Peyer's patch (tissue), 4 donors: ENCODE data around the gene TLE7. TPM values are rescaled to one million over a fixed set of nuclear protein-coding genes. Genes with fewer than 3 reads are reported as not detected.

ENCODE experiments used
- DNase-seq, 3 donors: peaks; one replicate each; pipeline ENCODE4 v3.0.0-alpha.2; 2017 to 2019
- H3K27ac ChIP-seq, 4 donors: fragments of 200-600 bp; sonication (generic); one replicate each; pipeline ENCODE4 v1.5.1; 2016 to 2019
- H3K27me3 ChIP-seq, 2 donors: fragments of 200-600 bp; sonication (generic); one replicate each; pipeline ENCODE4 v1.5.1; 2019
- H3K36me3 ChIP-seq, 3 donors: fragments of 200-600 bp; sonication (generic); one replicate each; pipeline ENCODE4 v1.5.1; 2016 to 2019
- H3K4me1 ChIP-seq, 4 donors: fragments of 200-600 bp; sonication (generic); one replicate each; pipeline ENCODE4 v1.5.1; 2016 to 2019
- H3K4me3 ChIP-seq, 4 donors: fragments of 200-600 bp; sonication (generic); 1 replicate in 3 of 4; 2 replicates in 1 of 4; pipeline ENCODE4 v1.5.1; 2016 to 2019; ENCODE audit warnings: mild to moderate bottlenecking in 1 of 4
- H3K9me3 ChIP-seq, 4 donors: fragments of 200-600 bp; sonication (generic); one replicate each; pipeline ENCODE4 v1.5.1; 2016 to 2019; ENCODE audit warnings: mild to moderate bottlenecking in 1 of 4
- POLR2A ChIP-seq, 2 donors: fragments of 450-650 bp; IDR thresholded peaks; one replicate each; pipeline ENCODE4 v1.5.1; 2017; ENCODE audit warnings: antibody characterized with exemption in 2 of 2, mild to moderate bottlenecking in 2 of 2, moderate library complexity in 2 of 2
- total RNA-seq, 4 donors: library from RNA; depleted of rRNA; stranded (reverse); fragments of >200 nt; gene quantifications; one replicate each; pipeline ENCODE4 v1.1.0, GENCODE V29; 2016
- TF ChIP-seq, protein P1 (sequence below), 6 experiments: fragments of 450-650 bp in 4 of 6; fragments of 200-600 bp in 2 of 6; sonication (generic) in 1 of 6; IDR thresholded peaks; one replicate each; pipeline ENCODE4 v1.5.1; 2017 to 2019; ENCODE audit warnings: antibody characterized with exemption in 6 of 6, mild to moderate bottlenecking in 3 of 6, moderate library complexity in 1 of 6

Gene TLE7
- total RNA-seq, 4 donors from 2014 or later: not detected

DNA sequence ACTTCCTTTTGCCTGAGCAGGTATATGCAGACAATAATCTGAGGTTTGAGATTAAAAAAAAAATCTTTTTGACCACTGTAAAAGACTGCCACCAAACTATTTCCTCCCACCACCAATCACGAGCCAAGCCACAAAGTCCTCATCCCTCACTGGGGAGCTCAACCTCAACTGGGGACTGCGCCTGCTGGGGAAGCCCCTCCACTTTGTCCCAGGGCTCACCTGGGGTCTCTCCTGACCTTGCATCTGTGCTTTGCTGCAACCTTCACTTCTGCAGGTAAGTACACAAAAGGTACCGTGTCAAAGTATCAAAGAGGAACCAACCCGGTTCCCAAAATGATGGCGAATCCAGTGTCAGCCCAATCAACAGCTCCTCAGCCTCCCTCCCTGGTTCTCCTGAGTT is 35.5 kb downstream of the TLE7 start:
- no peak for DNase-seq
- H3K9me3 ChIP-seq: no peaks in the 10 kb centered on the region
- no peaks in the 10 kb centered on the region for H3K27me3 ChIP-seq

DNA sequence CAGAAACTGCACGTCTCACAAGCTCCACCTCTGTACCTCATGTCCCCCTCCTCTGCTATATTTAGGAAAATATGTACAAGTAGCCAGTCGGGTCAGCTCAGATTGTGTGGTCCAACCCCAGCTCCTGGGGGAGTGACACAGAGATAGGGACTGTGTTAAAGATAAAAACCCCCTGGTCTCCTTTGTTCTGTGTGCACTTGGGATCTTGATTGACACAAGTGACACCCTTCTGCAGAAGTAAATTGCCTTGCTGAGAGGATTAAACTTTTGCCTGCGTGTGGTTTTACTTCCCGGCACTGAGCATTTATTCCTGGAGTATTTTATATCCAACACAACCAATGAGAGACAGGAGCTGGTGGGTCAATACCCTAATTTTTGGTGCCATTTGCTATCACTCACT is 37.5 kb downstream of the TLE7 start:
- no peaks in the 10 kb centered on the region for H3K27me3 ChIP-seq
- no peak overlapping the region for H3K27ac ChIP-seq
- no peaks in the 10 kb centered on the region for H3K4me1 ChIP-seq
- no peaks in the 10 kb centered on the region for H3K36me3 ChIP-seq
- H3K4me3 ChIP-seq: no peak overlapping the region
- no peaks in the 10 kb centered on the region for H3K9me3 ChIP-seq
- DNase-seq: no peak
- TF ChIP-seq, protein P1, sequence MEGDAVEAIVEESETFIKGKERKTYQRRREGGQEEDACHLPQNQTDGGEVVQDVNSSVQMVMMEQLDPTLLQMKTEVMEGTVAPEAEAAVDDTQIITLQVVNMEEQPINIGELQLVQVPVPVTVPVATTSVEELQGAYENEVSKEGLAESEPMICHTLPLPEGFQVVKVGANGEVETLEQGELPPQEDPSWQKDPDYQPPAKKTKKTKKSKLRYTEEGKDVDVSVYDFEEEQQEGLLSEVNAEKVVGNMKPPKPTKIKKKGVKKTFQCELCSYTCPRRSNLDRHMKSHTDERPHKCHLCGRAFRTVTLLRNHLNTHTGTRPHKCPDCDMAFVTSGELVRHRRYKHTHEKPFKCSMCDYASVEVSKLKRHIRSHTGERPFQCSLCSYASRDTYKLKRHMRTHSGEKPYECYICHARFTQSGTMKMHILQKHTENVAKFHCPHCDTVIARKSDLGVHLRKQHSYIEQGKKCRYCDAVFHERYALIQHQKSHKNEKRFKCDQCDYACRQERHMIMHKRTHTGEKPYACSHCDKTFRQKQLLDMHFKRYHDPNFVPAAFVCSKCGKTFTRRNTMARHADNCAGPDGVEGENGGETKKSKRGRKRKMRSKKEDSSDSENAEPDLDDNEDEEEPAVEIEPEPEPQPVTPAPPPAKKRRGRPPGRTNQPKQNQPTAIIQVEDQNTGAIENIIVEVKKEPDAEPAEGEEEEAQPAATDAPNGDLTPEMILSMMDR (IDR thresholded peaks at IDR 0.05): no peak
- TF ChIP-seq POLR2A (IDR thresholded peaks at IDR 0.05): no peak

More for the DNA sequence above, 35.5 kb downstream of the TLE7 start:
- no peak overlapping the region for H3K27ac ChIP-seq
- TF ChIP-seq, protein P1 (IDR thresholded peaks at IDR 0.05): no peak
- TF ChIP-seq POLR2A (IDR thresholded peaks at IDR 0.05): no peak
- H3K4me3 ChIP-seq: no peak overlapping the region
- H3K36me3 ChIP-seq: no peaks in the 10 kb centered on the region
- no peaks in the 10 kb centered on the region for H3K4me1 ChIP-seq

DNA sequence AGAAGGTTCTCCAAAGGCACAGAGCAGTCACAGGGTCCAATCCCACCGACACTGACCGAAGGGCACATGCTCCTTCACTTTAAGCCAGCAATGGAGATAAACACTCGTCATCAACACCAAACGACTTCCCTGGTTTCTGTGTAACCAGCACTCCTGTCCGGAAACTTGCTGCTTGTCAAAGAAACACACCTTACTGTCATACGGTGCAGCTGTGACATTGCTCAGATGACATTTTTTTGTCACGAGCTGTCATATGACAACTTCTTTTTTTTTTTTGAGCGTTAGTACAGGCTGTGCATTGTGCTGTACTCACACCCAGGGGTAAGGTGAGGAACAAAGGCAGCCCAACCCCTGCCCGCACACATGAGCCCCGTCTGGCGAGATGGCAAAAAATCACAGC is 39.2 kb downstream of the TLE7 start:
- Histone ChIP-seq H3K4me1 (no peaks in the 10 kb centered on the region), H3K27me3 (no peaks in the 10 kb centered on the region), H3K4me3 (no peak overlapping the region), H3K9me3 (no peaks in the 10 kb centered on the region), H3K27ac (no peak overlapping the region), H3K36me3 (no peaks in the 10 kb centered on the region)
- no peak for DNase-seq
- no peak for TF ChIP-seq POLR2A (IDR thresholded peaks at IDR 0.05)
- TF ChIP-seq, protein P1 (IDR thresholded peaks at IDR 0.05): no peak

DNA sequence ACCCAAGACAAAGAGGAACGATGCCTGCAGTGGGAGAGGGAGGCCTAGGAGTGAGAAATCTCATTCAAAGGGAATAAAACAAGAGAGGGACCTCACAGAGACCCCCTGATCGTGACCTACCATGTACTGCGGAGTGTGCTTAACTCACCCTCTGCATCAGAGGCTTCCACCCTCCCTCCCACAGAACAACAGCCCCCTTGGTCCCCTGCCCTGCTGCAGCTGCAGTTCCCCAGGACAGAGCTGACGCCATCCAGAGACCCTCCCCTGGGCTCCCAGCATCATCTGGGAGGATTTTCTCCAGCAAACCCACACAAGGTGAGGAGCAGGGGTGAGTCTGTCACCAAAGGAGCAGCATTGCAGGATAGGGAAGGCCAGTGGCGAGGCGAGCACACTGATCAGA is 39.8 kb downstream of the TLE7 start:
- Histone ChIP-seq H3K36me3 (no peaks in the 10 kb centered on the region), H3K27me3 (no peaks in the 10 kb centered on the region), H3K9me3 (no peaks in the 10 kb centered on the region), H3K27ac (no peak overlapping the region), H3K4me3 (no peak overlapping the region), H3K4me1 (no peaks in the 10 kb centered on the region)
- DNase-seq: no peak
- no peak for TF ChIP-seq POLR2A (IDR thresholded peaks at IDR 0.05)
- TF ChIP-seq, protein P1 (IDR thresholded peaks at IDR 0.05): no peak

DNA sequence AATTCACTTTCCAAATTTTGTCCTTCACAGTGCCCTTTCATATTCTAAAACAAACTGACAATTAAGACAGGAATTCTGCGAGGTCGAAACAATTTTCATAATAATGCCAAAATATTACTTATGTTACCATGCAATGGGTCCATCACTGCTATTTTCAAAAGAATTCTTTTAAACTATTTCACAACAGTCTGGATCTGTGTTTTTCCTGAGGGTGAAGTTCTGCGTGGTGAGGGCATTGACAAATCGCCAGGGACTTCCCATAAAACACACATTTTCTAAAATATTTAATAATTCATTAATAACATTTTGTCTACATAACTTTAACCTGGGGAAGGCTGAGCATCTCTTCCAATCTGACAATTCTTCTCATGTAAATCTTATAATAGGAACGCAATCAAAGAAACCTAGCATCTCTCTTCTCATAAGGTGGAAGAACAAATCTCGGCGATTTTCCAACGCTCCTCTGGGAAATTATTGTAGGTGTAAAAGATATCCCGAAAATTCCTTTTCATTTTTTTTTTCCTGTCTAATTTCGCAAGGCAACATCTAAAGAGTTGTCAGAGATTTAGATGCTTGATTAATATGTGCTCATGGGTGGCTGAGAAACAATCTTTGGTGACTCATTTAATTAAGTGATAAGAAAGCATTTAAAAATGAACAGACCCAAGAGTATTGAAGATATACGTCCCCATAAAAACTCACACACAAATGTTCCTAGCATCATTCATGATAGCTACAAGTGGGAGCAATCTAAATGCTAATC is 41.9 kb downstream of the TLE7 start:
- no peak for DNase-seq
- Histone ChIP-seq H3K4me1 (no peaks in the 10 kb centered on the region), H3K9me3 (no peaks in the 10 kb centered on the region), H3K27me3 (no peaks in the 10 kb centered on the region), H3K4me3 (no peak overlapping the region), H3K36me3 (no peaks in the 10 kb centered on the region), H3K27ac (no peak overlapping the region)
- TF ChIP-seq, protein P1 (IDR thresholded peaks at IDR 0.05): no peak
- TF ChIP-seq POLR2A (IDR thresholded peaks at IDR 0.05): no peak
